NCI-H1694 treated with DMSO at 0.1 percent for 48 hours (cell line): ENCODE measurements around the gene ZSCAN21.

Experiments used
- DNase-seq: peaks from one replicate; lab custom pipeline; 2025; lab: John Stamatoyannopoulos, UW

Gene ZSCAN21

GRCh38 chr7:100077205-100077604 is 27.6 kb downstream of the ZSCAN21 start:
- DNase-seq: no peak

GRCh38 chr7:100079024-100079560 is 29.5 kb downstream of the ZSCAN21 start:
- DNase-seq: no peak

GRCh38 chr7:100080907-100081534 is 31.4 kb downstream of the ZSCAN21 start:
- DNase-seq: no peak

GRCh38 chr7:100081535-100082102 is 32.0 kb downstream of the ZSCAN21 start, which contains the start of gene ZNF3:
Gene ZNF3, minus strand, starts transcription at chr7:100081723. Its CDS starts 4,366 bp downstream, at chr7:100077357.
- peak; percentile 96 for DNase-seq

- DNase-seq: no peak
Measured at GRCh38 chr7:100082978-100083377, 33.4 kb downstream of the ZSCAN21 start.

- no peak for DNase-seq
Measured at GRCh38 chr7:100085515-100085914, 35.9 kb downstream of the ZSCAN21 start.

- no peak for DNase-seq
Measured at GRCh38 chr7:100087055-100087750, 37.6 kb downstream of the ZSCAN21 start.

GRCh38 chr7:100088095-100088620 is 38.6 kb downstream of the ZSCAN21 start:
- DNase-seq: no peak

GRCh38 chr7:100088621-100089457 is 39.3 kb downstream of the ZSCAN21 start, which contains the start of gene COPS6:
Gene COPS6, plus strand, starts transcription at chr7:100088969. Its CDS starts 22 bp downstream, at chr7:100088991.
- DNase-seq: peak; percentile 24

GRCh38 chr7:100089458-100090196 is 40.1 kb downstream of the ZSCAN21 start:
- no peak for DNase-seq

- DNase-seq: no peak
Measured at GRCh38 chr7:100090527-100091410, 41.2 kb downstream of the ZSCAN21 start.

GRCh38 chr7:100091411-100092181 is 42.0 kb downstream of the ZSCAN21 start:
- no peak for DNase-seq

- DNase-seq: no peak
Measured at GRCh38 chr7:100093054-100093453, 43.5 kb downstream of the ZSCAN21 start.

- DNase-seq: no peak
Measured at GRCh38 chr7:100093498-100093897, 43.9 kb downstream of the ZSCAN21 start.

- no peak for DNase-seq
Measured at GRCh38 chr7:100093925-100094486, 44.4 kb downstream of the ZSCAN21 start.

- no peak for DNase-seq
Measured at GRCh38 chr7:100095289-100095688, 45.7 kb downstream of the ZSCAN21 start.

GRCh38 chr7:100095704-100096103 is 46.1 kb downstream of the ZSCAN21 start:
- no peak for DNase-seq

GRCh38 chr7:100098913-100099312 is 49.3 kb downstream of the ZSCAN21 start:
- DNase-seq: no peak

GRCh38 chr7:100099452-100099851 is 49.9 kb downstream of the ZSCAN21 start:
- DNase-seq: no peak
